Measurements from ENCODE around the gene YIPF1.

- TF ChIP-seq EZH2 (IDR thresholded peaks at IDR 0.05; ENCODE audit: low read length, missing control alignments) (no peak), CTCF (conservative IDR thresholded peaks at IDR 0.05 in 1 of 2, IDR thresholded peaks at IDR 0.05 in 1 of 2; ENCODE audit: low read depth in 1 of 2, low read length in 2 of 2) (no peak)
Measured at GRCh38 chr1:53822931-53823330, 66.7 kb downstream of the YIPF1 start.

Data from fibroblast of lung (primary cell).